ENCODE measurements around the gene DNAH9. TPM values are rescaled to one million over a fixed set of nuclear protein-coding genes. Genes with fewer than 3 reads are reported as not detected.

DNAH9 gene, protein sequence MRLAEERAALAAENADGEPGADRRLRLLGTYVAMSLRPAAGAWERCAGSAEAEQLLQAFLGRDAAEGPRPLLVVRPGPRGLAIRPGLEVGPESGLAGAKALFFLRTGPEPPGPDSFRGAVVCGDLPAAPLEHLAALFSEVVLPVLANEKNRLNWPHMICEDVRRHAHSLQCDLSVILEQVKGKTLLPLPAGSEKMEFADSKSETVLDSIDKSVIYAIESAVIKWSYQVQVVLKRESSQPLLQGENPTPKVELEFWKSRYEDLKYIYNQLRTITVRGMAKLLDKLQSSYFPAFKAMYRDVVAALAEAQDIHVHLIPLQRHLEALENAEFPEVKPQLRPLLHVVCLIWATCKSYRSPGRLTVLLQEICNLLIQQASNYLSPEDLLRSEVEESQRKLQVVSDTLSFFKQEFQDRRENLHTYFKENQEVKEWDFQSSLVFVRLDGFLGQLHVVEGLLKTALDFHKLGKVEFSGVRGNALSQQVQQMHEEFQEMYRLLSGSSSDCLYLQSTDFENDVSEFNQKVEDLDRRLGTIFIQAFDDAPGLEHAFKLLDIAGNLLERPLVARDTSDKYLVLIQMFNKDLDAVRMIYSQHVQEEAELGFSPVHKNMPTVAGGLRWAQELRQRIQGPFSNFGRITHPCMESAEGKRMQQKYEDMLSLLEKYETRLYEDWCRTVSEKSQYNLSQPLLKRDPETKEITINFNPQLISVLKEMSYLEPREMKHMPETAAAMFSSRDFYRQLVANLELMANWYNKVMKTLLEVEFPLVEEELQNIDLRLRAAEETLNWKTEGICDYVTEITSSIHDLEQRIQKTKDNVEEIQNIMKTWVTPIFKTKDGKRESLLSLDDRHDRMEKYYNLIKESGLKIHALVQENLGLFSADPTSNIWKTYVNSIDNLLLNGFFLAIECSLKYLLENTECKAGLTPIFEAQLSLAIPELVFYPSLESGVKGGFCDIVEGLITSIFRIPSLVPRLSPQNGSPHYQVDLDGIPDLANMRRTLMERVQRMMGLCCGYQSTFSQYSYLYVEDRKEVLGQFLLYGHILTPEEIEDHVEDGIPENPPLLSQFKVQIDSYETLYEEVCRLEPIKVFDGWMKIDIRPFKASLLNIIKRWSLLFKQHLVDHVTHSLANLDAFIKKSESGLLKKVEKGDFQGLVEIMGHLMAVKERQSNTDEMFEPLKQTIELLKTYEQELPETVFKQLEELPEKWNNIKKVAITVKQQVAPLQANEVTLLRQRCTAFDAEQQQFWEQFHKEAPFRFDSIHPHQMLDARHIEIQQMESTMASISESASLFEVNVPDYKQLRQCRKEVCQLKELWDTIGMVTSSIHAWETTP (N-terminal part only)
- not detected in 2 replicates for total RNA-seq

DNA sequence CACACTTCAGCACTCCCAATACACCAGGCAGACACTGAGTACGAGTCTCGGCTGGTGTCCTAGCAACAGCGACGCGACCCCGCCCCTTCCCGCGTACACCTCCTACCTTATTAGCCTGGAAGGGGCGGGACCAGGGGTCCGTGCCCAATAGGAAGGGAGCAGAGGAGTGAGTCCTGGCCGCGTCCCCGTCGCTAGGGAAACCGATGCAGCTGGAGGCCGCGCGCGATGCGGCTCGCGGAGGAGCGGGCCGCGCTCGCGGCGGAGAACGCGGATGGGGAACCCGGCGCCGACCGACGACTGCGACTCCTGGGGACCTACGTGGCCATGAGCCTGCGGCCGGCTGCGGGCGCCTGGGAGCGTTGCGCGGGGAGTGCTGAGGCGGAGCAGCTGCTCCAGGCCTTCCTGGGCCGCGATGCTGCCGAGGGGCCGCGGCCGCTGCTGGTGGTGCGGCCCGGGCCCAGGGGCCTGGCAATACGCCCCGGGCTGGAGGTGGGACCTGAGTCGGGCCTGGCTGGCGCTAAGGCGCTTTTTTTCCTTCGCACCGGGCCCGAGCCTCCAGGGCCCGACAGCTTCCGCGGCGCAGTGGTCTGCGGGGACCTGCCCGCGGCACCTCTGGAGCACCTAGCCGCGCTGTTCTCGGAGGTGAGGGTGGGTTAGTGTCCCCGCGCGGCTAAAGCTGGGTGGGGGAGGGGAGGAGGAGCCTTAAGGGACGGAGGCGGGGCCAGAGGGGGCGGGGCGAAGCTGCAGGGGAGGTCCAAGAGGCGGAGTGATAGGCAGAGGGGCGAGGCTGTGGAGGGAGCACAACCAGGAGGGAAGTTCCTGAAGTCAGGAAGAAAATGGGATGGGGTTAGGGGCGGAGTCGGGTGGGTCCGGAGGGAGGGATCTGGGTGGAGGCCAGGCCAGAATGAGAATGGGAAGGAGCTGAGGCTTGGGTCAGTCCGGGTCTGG, at the start of gene DNAH9:
TSS of gene DNAH9 (plus strand) at position 197 of the 948 bp plus-strand sequence. CDS start at position 226, 29 bp downstream.

DNA sequence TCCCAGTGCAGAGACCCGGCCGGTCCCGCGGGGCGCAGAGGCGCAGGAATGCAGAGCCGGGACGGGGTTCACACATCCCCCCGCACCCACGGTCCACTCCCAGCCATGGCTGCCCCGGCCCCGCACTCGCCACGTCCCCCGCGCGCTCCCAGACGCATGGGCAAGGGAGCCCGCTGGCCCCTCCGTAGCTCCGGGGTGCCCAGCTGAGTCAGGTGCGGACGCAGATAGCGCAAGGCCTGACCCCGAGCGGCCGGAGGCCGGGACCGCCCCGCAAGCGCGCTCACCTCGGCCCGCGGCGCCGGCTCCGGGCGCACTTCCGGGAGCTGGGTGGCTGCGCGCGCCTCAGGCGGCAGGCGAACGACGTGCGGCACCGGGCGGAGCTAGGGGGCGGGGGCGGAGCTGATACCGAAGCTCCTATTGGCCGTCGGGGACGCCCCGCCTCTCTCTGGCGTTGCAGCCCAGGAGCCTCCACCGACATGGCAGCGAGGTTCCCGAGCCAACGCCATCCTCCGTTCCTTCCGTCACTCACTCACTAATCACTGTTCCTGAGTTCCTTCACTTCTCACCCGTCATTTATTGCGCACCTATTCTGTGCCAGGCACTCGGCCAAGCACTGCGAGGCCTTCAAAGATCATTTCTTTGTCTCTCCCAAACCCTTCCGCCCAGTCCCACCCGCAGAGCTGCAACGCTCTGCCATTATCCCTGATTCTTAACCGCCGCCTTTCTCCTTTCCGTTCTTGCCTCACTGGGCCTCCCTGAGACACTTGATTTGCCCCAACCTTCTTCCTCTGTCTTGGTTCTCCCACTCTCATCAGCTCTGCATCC, 399.1 kb downstream of the DNAH9 start, which contains the start of gene ZNF18:
TSS of gene ZNF18 (minus strand) at position 329 of the 825 bp plus-strand sequence. CDS start 4,646 bp downstream, outside the sequence.

Measured in bronchus fibroblast of lung (primary cell).